GM19397 (cell line): Measurements from ENCODE around the gene CBL.

Source experiments
- ATAC-seq: cut with Tn5 transposase; IDR thresholded peaks from one replicate; pipeline ENCODE4 v1.9.1; 2021; ENCODE audit warnings: mild to moderate bottlenecking, moderate library complexity; ENCODE audit not compliant: unreplicated experiment

CBL gene

GRCh38 chr11:119263352-119263940 lies 57.3 kb downstream of the CBL start:
- no peak for ATAC-seq

- ATAC-seq, result no peak
Observed at GRCh38 chr11:119266063-119266462, 59.9 kb downstream of the CBL start.

- ATAC-seq, result no peak
Observed at GRCh38 chr11:119266517-119267255, 60.5 kb downstream of the CBL start.

DNA sequence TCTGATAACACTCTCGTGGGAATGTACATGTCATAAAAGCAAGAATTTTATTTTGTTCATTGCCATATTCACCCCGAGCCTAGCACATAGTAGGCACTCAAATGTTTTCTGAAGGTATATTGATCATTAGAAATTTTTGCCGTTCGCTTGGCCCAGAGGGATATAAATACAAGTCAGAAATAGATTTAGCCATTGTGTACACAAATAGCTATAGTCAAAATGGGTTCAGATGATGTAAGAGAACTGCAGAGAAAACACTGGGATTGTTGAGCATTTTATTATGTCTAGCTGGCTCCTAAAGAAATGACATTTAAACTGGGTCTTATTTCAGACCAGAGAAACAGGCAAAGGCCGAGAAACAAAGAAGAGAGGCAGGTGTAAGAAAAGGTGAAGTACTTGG lies 61.5 kb downstream of the CBL start:
- ATAC-seq, result no peak

DNA sequence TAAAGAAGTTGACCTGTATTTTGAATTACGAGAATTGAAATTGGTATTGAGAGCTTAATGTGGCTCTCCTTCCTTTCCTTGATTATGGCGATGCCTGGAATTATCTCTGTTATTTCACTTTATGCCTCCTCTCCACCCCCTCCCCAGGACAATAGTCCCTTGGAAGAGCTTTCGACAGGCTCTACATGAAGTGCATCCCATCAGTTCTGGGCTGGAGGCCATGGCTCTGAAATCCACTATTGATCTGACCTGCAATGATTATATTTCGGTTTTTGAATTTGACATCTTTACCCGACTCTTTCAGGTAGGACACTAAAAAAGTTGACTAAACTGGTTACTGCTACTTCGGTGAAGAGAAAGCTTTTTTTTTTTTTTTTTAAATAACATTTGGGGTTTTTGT lies 67.6 kb downstream of the CBL start:
- no peak for ATAC-seq

GRCh38 chr11:119277660-119278059 lies 71.5 kb downstream of the CBL start:
- no peak for ATAC-seq

DNA sequence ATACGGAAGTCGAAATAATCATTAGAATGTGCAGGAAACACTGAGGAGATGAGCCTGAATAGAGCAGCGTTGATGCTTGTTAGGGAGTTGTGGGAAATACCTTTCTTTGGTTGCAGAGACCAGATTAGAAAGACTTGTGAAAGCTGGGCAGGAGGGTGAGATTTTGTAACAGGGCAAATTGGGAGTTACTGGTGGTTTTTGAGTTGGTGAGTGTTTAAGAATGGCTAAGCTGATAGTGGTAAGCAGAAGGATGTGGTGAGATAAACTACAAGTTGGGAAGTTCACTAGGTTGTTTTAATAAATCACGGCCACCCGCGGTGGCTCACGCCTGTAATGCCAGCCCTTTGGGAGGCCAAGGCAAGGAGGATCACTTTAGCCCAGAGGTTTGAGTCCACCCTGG lies 76.4 kb downstream of the CBL start:
- ATAC-seq, result no peak

- no peak for ATAC-seq
Observed at GRCh38 chr11:119284344-119285157, 78.4 kb downstream of the CBL start.

- no peak for ATAC-seq
Observed at GRCh38 chr11:119285431-119285830, 79.3 kb downstream of the CBL start.

DNA sequence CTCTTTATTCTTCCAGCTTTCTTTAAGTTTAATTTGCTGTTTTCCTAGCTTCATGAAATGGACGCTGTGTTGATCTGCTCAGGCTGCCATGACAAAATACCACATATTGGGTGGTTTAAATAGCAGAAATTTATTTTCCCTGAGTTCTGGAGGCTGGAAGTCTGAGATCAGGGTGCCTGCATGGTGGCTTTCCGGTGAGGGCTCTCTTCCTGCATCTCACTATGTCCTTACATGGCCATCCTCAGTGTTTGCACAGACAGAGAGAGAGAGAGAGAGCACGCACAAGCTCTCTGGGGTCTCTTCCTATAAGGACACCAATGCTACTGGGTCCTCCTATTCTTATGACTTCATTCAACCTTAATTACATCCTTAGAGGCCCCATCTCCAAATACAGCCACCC lies 82.1 kb downstream of the CBL start:
- no peak for ATAC-seq

- no peak for ATAC-seq
Observed at GRCh38 chr11:119290894-119291497, 84.9 kb downstream of the CBL start.

DNA sequence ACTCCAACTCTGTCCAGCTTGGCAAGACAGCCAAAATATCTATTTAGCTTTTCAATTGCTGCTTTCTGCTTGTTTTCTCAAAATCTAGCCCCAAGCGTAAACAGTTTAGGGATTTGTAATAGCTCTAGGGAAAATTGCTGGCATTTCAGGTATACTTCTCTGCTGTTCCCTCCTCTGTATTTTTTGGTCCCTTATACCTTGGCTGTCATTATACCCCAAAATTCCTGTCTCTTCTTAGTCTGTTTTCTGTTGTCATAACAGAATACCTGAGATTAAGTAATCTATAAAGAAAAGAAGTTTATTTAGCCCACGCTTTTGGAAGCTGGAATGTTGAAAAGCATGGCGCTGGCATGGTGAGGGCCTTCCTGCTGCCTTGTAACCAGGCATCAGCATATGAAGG lies 87.3 kb downstream of the CBL start:
- no peak for ATAC-seq

DNA sequence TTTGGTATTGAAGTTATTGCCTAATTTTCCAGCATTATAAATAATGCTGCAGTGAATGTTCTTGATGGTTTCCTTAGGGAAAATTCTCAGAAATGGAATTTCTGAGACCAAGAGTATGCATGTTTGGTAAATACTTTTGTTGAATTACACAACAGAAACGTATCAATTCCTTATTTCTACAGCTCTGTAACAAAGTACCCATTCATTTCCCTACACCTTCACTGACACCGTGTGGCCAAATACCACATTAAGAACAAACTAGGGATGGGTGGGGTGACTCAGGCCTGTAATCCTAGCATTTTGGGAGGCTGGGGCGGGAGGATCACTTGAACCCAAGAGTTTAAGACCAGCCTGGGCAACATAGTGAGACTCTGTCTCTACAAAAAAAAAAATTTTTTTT lies 89.0 kb downstream of the CBL start:
- ATAC-seq, result no peak

GRCh38 chr11:119297938-119298337 lies 91.8 kb downstream of the CBL start:
- ATAC-seq, result no peak

GRCh38 chr11:119298726-119299125 lies 92.6 kb downstream of the CBL start:
- ATAC-seq, result no peak

- no peak for ATAC-seq
Observed at GRCh38 chr11:119299416-119299815, 93.3 kb downstream of the CBL start.

GRCh38 chr11:119300198-119300964 lies 94.2 kb downstream of the CBL start:
- ATAC-seq, result no peak

- no peak for ATAC-seq
Observed at GRCh38 chr11:119303227-119303718, 97.1 kb downstream of the CBL start.

DNA sequence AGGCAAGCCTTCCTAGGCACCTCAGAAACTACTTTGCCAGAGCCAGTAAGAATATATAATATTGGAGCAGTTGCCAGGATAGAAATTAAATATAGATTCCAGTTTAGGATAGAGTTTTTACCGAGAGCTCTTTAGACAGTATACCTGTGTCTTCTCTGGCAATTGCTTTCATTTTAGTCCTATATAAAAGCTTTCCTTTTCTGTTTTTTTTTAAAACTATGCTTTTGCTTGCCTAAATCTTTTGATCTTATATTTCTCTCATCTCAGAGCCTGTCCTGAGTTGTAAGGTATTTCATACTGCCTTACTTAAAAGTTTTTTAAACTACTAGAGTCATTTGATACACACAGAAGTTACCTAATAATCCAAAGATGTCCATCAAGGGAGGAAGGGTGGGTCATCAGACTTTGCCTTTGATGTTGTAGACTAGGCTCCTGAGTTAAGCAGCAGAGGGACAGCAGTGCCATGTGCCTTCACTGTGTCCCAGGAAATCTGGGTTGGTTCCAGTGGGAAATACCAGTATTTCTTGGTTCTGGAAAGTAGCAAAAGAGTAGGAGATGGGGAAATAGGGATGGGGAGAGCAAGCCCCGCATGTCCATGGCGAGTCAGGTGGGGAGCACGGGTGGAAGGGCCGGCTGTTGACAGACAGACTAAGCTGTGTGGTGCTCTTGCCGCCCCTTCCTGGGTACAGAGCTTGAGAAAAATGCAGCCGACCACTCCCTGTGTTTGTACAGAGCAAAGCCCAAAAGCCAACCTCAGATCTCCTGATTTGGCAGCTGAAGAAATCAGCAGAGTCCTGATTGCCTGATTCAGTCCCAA lies 99.6 kb downstream of the CBL start:
- no peak for ATAC-seq

- no peak for ATAC-seq
Observed at GRCh38 chr11:119306373-119306890, 100.3 kb downstream of the CBL start.
